Effector CD4-positive, alpha-beta T cell (primary cell): ENCODE data around the gene PLA1A. TPM values are rescaled to one million over a fixed set of nuclear protein-coding genes. Genes with fewer than 3 reads are reported as not detected.
"Not testable (repeated sequence)": the region's sequence is repeated elsewhere in the genome, so short reads cannot be mapped to it uniquely, and the experiment has no call there.

Experiments used
- DNase-seq: peaks from one replicate; pipeline ENCODE4 v3.0.0-alpha.2; 2020
- total RNA-seq: gene quantifications from one replicate; lab custom pipeline; 2026; lab: John Stamatoyannopoulos, UW

PLA1A gene
- total RNA-seq: not detected

GRCh38 chr3:119597548-119598288 lies at the start of gene PLA1A:
TSS of gene PLA1A (plus strand) at chr3:119597885. CDS start at chr3:119597914, 29 bp downstream.
- no peak for DNase-seq

DNA sequence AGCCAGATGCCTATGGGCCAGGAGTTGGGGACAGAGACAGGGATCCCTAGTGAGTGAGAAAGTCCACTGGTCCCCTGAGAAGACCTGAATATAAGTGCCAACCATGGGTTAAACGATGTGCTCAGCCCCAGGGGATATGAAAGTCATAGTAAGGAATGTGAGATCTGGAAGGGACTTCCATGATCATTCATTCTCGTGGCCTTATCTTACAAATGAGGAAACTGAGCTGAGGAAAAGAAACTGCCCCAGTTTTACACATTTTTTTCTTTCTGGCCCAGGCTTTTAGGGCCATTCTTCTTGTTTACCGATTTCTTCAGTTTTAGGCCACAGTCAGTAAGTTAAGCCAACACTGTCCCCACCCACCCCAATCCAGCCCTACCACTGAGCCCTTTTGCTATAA lies 49.3 kb upstream of the PLA1A start:
- no peak for DNase-seq

DNA sequence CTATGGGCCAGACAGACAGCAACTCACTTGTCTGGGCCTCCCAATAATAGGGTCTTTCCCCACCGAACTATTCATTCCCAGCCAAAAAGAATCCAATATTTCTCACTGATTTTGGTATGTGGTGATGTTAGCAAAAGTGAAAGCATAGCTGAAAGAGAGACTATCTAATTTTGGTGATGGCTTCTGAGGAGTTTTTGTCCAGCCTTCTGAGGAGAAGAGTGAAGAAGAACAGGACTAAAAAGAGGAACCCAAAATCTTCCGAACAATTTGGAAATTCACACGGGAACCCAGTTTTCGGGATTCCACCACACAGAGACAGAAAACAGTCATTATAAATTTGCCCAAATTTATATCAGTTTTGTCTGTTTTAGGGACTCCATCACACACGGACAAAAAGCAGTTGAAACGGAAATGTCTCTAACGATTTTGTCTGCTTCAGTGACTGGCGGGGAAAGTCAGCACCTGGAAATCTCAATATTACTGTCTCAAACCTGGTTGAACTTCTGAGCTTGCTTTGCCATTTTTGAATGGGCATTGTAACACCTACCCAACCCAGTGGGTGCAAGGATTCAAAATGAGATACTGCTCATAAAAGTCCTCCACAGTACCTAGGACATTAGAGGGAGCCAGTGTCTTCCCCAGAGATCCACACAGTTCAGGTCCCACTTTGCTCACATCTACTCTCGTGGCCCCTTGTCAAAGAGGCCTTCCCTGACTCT lies 47.3 kb upstream of the PLA1A start:
- DNase-seq: no peak

GRCh38 chr3:119551598-119551997 lies 46.1 kb upstream of the PLA1A start:
- no peak for DNase-seq

DNA sequence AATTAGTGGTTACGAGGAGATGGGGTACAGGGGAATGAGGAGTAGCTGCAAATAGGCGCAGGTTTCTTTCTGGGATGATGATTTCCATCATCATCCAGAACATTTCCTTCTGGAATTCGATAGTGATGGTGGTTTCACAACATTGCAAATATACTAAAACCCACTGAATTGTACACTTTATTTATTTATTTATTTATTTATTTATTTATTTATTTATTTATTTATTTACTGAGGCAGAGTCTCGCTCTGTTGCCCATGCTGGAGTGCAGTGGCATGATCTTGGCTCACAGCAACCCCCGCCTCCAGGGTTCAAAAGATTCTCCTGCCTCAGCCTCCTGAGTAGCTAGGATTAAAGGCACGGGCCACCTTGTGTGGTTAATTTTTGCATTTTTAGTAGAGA lies 44.8 kb upstream of the PLA1A start:
- not testable (repeated sequence) for DNase-seq

- DNase-seq: no peak
These were observed 43.8 kb upstream of the PLA1A start for GRCh38 chr3:119553823-119554415.

GRCh38 chr3:119555309-119555735 lies 42.4 kb upstream of the PLA1A start:
- no peak for DNase-seq

DNA sequence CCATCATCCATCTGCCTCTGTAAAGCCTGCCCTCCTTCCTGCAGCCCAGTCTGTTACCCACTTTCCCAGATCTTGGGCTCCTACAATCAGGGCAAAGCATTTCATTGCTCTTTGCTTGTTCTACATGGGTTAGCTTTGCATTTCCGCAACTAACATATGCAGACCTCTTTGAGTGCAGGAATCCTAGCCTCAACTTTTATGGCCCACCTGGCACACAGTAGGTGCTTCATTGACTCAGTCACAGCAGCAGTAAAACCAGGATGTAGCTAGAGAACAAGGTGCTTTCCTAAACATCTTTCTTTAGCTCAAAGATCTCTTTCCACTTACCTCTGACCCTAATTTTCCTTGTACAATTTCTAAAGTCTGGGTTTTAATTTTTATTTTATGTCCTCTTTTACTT lies 41.8 kb upstream of the PLA1A start:
- DNase-seq: no peak

- DNase-seq: no peak
These were observed 40.4 kb upstream of the PLA1A start for GRCh38 chr3:119557192-119557876.

DNA sequence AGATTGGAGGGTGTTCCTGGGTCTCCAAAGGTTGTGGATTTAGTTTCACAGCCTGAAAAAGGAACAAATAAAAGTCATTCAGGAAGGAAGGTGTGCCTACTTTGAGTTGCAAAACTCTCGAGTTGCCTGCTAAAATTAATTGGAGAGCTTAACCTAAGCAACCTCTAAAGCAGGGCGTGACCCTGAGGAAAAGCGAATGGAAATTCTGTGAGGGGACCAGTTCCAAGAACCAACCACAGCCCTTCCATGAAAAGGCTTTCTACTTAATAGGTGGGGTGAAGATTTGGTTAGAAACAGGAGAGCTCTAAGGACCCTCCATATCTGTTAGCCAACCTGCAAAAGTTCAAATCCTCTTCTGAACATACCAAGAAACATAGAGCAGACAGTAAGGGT lies 39.8 kb upstream of the PLA1A start:
- DNase-seq: no peak

DNA sequence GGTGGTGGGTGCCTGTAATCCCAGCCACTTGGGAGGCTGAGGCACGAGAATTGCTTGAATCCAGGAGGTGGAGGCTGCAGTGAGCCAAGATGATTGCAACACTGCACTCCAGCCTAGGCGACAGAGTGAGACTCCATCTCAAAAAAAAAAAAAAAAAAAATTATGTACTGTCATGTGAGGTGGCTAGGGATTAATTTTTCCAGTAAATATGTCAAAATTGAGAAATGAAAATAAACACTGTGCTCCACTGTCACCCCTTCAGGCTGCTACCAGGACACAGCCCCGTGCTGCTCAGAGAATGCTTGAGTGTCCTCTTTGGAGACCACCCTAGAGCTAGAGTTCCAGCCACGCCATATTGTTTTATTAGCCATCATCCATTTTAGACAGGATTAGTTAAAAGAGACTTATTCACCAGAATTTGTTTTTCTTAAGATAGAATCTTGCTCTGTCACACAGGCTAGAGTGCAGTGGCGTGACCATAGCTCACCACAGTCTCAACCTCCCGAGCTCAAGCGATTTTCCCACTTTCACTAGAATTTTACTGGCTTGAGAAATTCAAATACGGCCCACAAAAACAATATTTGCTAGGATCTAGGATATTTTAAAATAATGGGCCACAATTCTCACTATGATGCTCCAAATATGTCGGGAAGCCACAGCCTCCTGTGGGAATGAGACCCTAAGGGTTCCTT lies 38.9 kb upstream of the PLA1A start:
- no peak for DNase-seq

DNA sequence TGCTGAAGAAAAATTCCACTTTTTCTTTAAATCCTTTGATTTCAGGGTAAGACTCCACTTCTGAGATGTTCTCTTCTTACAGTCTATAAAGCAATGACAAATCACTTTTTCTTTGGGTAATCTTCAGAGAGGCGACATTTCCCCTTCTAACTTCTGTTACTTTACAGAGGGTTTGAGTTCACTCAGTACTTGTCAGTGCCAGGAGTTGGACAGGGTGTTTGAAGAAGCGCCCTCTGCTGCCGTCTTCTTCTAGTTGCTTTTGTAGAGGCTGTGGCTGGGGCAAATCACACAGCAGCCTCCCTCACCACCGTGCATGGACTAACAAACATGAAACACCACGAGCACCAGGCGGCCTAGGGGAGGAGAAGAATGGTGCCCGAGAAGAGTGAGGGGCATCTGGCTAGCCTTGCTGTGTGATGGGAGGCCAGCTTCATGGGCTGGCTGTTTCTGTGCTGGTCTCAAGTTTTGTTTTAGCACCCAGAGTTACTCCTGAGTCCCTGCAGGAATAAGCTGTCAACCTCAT lies 38.2 kb upstream of the PLA1A start, which contains the start of gene CD80:
Gene CD80 (minus strand): TSS at position 174 of the 523 bp plus-strand sequence. CDS start 1,886 bp downstream, outside the sequence.
- peak; percentile 32 for DNase-seq

- DNase-seq: no peak
These were observed 37.5 kb upstream of the PLA1A start for GRCh38 chr3:119560160-119560559.

GRCh38 chr3:119562307-119562961 lies 35.3 kb upstream of the PLA1A start:
- peak; percentile 16 for DNase-seq

DNA sequence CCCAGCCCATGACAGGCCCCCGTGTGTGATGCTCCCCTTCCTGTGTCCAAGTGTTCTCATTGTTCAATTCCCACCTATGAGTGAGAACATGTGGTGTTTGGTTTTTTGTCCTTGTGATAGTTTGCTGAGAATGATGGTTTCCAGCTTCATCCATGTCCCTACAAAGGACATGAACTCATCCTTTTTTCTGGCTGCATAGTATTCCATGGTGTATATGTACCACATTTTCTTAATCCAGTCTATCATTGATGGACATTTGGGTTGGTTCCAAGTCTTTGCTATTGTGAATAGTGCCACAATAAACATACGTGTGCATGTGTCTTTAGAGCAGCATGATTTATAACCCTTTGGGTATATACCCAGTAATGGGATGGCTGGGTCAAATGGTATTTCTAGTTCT lies 34.4 kb upstream of the PLA1A start:
- not testable (repeated sequence) for DNase-seq

DNA sequence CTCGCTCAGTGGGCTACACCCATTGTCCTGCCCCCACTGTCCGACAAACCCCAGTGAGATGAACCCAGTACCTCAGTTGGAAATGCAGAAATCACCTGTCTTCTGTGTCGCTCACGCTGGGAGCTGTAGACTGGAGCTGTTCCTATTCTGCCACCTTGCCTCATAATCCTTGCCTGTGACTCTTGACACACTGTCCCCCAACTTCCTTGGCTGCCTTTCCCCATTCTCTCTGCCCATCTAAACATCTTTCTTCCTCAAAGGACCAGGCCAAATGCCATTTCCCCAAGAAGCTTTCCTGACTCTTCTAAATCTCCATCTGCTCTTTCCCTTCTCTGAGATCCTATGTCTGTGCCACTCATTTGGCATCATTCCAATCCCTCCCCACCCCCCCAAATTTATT lies 28.5 kb upstream of the PLA1A start:
- no peak for DNase-seq

DNA sequence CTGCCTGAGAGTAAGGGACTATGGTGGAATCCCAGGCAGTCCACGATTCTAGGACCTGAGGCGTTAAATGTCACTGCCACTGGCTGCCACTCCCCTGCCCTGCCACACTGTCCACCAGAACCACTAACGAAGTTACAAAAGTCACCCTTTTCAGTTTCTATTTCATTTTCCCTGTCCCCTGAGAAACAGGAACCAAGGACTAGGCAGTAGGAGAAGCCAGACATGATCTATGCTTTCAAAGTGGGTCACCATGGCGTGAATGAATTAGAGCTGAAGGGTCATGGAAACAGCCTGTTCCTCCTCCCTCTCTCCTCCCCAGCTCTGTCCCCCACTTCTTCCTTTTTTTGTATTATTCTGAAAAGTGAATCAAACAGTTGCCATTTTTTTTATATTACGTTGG lies 27.5 kb upstream of the PLA1A start:
- DNase-seq: no peak

GRCh38 chr3:119571230-119571629 lies 26.5 kb upstream of the PLA1A start:
- DNase-seq: no peak

GRCh38 chr3:119571688-119572087 lies 26.0 kb upstream of the PLA1A start:
- DNase-seq: no peak

DNA sequence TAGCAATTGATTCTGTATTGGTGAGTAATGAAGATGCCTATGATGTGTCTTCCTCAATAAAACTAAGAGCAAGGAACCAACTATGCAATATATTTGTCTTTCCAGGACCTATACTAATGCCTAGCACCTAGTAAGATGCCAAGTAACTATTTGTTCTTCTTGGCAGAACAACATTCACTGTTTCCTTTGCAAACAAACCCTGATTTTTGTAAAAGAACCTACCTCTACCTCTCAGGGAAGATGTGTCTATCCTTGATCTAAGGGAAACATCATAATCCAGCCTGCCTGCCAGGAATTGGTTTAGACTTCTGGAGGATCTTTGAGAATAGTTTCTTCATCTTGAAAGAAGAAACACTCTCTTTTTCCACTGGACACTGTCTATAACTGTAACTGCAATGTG lies 22.2 kb upstream of the PLA1A start:
- no peak for DNase-seq

DNA sequence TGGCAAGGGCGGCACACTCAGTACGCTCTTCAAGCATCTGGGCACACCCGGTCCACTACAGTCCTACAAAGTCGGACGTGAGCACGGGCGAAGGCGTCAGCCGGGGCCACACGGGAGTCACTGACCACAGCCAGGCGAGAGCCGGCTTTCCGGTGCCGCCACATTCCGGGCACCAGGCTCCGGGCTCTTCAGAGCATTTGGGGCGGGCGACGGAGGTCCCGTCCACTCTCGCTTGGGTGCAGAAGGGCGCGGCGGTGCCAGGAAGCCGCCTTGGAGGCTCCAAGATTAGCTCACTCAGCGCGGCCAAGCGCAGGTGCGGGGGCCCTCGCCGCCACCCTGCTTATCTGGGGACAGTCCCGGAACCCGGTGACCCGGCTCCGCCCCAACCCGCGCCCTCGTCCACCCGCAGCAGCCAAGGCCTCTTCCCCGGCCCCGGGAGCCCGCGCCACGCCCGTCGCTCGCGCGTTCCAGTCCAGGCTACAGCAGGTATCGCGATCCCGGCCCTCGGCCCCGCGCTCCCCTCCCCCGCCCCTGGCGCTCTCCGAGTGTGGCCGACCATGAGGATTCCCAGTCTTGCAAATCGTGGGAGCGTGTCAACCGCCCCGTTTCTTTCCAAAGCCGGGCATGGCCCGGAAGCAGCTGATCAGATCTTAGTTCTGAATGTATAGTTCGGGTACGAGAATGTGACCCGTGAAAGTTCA lies 18.2 kb upstream of the PLA1A start, which contains the start of gene ADPRH:
Gene ADPRH (plus strand): TSS at position 127 of the 701 bp plus-strand sequence. CDS start 2,678 bp downstream, outside the sequence.
- DNase-seq: peak; percentile 12
